PFSK-1 (cell line): ENCODE measurements around the gene DEFB126.

Experiments
- FOXP2 ChIP-seq: optimal IDR thresholded peaks from 2 replicates; pipeline ENCODE3; 2011; ENCODE audit warnings: borderline replicate concordance, control low read depth, inconsistent platforms; ENCODE audit not compliant: insufficient read depth; ENCODE audit errors: extremely low read length, extremely low read depth
- POLR2AphosphoS5 ChIP-seq: IDR thresholded peaks from 2 replicates; pipeline ENCODE4 v1.6.1; 2012; ENCODE audit warnings: low read depth, mild to moderate bottlenecking, control low read depth, low read length, moderate library complexity
- SIN3A ChIP-seq: IDR thresholded peaks from 2 replicates; pipeline ENCODE4 v1.6.1; 2012; ENCODE audit warnings: mild to moderate bottlenecking, low read length, moderate library complexity, borderline replicate concordance; ENCODE audit not compliant: insufficient read depth
- TAF1 ChIP-seq: IDR thresholded peaks from 2 replicates; pipeline ENCODE4 v1.6.1; 2012; ENCODE audit warnings: low read length, control low read depth, borderline replicate concordance; ENCODE audit not compliant: insufficient read depth
- TF ChIP-seq, protein P1 (sequence below), 2 experiments: IDR thresholded peaks; 2 replicates each; pipeline versions ENCODE4 v1.6.1 to v1.8.0; 2011 to 2012; ENCODE audit warnings: low read depth in 2 of 2, low read length in 2 of 2, control low read depth in 1 of 2, inconsistent platforms in 1 of 2, mild to moderate bottlenecking in 1 of 2, moderate library complexity in 1 of 2; ENCODE audit not compliant: insufficient read depth in 1 of 2

DEFB126 gene

GRCh38 chr20:112396-112795 is 30.0 kb upstream of the DEFB126 start:
- TF ChIP-seq FOXP2 (no peak), TAF1 (no peak), POLR2AphosphoS5 (no peak), SIN3A (no peak)
- TF ChIP-seq, protein P1, sequence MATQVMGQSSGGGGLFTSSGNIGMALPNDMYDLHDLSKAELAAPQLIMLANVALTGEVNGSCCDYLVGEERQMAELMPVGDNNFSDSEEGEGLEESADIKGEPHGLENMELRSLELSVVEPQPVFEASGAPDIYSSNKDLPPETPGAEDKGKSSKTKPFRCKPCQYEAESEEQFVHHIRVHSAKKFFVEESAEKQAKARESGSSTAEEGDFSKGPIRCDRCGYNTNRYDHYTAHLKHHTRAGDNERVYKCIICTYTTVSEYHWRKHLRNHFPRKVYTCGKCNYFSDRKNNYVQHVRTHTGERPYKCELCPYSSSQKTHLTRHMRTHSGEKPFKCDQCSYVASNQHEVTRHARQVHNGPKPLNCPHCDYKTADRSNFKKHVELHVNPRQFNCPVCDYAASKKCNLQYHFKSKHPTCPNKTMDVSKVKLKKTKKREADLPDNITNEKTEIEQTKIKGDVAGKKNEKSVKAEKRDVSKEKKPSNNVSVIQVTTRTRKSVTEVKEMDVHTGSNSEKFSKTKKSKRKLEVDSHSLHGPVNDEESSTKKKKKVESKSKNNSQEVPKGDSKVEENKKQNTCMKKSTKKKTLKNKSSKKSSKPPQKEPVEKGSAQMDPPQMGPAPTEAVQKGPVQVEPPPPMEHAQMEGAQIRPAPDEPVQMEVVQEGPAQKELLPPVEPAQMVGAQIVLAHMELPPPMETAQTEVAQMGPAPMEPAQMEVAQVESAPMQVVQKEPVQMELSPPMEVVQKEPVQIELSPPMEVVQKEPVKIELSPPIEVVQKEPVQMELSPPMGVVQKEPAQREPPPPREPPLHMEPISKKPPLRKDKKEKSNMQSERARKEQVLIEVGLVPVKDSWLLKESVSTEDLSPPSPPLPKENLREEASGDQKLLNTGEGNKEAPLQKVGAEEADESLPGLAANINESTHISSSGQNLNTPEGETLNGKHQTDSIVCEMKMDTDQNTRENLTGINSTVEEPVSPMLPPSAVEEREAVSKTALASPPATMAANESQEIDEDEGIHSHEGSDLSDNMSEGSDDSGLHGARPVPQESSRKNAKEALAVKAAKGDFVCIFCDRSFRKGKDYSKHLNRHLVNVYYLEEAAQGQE (IDR thresholded peaks at IDR 0.05; ENCODE audit: insufficient read depth in 1 of 2, low read depth in 2 of 2, low read length in 2 of 2): no peak

DNA sequence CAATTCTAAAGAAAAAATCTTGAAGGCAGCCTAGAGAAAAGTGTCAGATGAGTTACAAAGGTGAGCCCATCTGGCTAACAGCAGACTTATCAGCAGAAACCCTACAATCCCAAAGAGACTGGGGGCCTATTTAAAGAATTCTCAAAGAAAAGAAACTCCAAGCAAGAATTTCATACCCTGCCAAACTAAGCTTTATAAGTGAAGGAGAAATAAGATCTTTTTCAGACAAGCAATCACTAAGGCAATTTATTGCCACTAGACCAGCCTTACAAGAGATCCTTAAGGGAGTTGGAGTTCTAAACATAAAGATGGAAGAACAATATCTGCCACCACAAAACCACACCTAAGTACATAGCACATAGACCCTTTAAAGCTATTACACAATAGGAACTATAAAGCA is 24.9 kb upstream of the DEFB126 start:
- no peak for TF ChIP-seq TAF1
- TF ChIP-seq POLR2AphosphoS5: no peak
- TF ChIP-seq FOXP2: no peak
- TF ChIP-seq SIN3A: no peak
- TF ChIP-seq, protein P1 (IDR thresholded peaks at IDR 0.05; ENCODE audit: insufficient read depth in 1 of 2, low read depth in 2 of 2, low read length in 2 of 2): no peak

GRCh38 chr20:137668-138490 is 4.5 kb upstream of the DEFB126 start:
- TF ChIP-seq SIN3A (no peak), TAF1 (no peak), FOXP2 (no peak), POLR2AphosphoS5 (no peak)
- TF ChIP-seq, protein P1 (IDR thresholded peaks at IDR 0.05; ENCODE audit: insufficient read depth in 1 of 2, low read depth in 2 of 2, low read length in 2 of 2): no peak

DNA sequence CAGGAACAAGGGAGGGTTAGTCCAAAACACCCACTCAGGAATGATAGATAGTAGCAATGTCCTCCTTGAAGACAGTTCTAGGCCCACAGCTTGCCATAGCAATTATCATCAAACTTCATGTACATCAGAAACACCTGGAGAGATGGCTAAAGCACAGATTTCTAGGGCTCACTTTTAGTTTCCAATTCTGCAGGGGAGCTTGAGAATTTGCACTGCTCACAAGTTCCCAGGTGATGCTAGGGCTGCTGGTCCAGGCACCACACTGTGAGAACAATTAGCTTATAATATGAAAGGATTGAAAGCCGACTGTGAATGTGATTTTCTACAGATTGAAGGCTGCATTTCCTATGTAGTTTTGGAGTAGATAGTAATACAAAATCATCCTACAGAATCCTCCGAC is 3.5 kb downstream of the DEFB126 start:
- TF ChIP-seq POLR2AphosphoS5: no peak
- TF ChIP-seq TAF1: no peak
- TF ChIP-seq, protein P1 (IDR thresholded peaks at IDR 0.05; ENCODE audit: insufficient read depth in 1 of 2, low read depth in 2 of 2, low read length in 2 of 2): no peak
- TF ChIP-seq SIN3A: no peak
- no peak for TF ChIP-seq FOXP2

- no peak for TF ChIP-seq TAF1
- TF ChIP-seq, protein P1 (IDR thresholded peaks at IDR 0.05; ENCODE audit: insufficient read depth in 1 of 2, low read depth in 2 of 2, low read length in 2 of 2): no peak
- TF ChIP-seq SIN3A: no peak
- no peak for TF ChIP-seq POLR2AphosphoS5
Observed at GRCh38 chr20:152131-152530, 9.7 kb downstream of the DEFB126 start.
